ENCODE data around the gene DAP. TPM values are rescaled to one million over a fixed set of nuclear protein-coding genes. Genes with fewer than 3 reads are reported as not detected.

DAP gene
- total RNA-seq, 1 experiment from 2014 or later: 47.7 TPM

GRCh38 chr5:10800852-10801251 lies 39.8 kb upstream of the DAP start:
- Mint-ChIP-seq H3K4me3 (no peak overlapping the region), H3K27me3 (ENCODE audit: low read depth) (no peaks in the 10 kb centered on the region), H3K9me3 (peaks cover 11% of the 10 kb centered on the region), H3K4me1 (peaks cover 7% of the 10 kb centered on the region), H3K27ac (no peak overlapping the region), H3K36me3 (no peaks in the 10 kb centered on the region)
- DNase-seq (ENCODE audit: low spot score): no peak
- TF ChIP-seq ATF6 (CRISPR knock-in tag; IDR thresholded peaks at IDR 0.05): no peak
- TF ChIP-seq OVOL2 (CRISPR knock-in tag; IDR thresholded peaks at IDR 0.05; ENCODE audit: borderline replicate concordance): no peak
- POLR2A ChIA-PET: no interaction called here
- CTCF ChIA-PET: interaction anchor here (1.1 kb wide), 1 partner anchor 25 kb away, joined by 3 read pairs; no protein-coding TSS in a partner anchor
- ATAC-seq: no peak

DNA sequence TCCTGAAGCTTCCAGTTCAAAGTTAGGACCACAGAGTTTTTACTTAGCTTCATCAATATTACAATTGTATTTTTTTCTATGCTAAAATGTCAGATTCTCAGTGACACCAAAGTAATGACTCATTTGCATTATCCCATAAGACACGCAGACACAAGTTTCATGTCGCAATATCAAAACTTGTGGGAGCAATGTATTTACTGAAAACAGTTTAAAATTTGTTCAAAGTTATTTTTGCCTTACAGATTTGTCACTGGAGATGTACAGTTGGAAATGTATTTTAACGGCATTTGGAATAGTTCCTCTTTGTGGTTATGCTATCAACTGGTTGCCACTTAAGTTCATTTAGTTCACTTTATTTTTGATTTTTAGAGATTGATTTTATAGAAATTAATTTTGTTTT lies 36.2 kb upstream of the DAP start:
- Mint-ChIP-seq H3K4me3 (no peak overlapping the region), H3K27ac (no peak overlapping the region), H3K9me3 (peaks cover 1% of the 10 kb centered on the region; the same call in 1 of the 2 replicates), H3K27me3 (ENCODE audit: low read depth) (no peaks in the 10 kb centered on the region), H3K36me3 (no peaks in the 10 kb centered on the region), H3K4me1 (peaks cover 10% of the 10 kb centered on the region)
- ATAC-seq (no peak), DNase-seq (ENCODE audit: low spot score) (no peak)
- ChIA-PET CTCF (no interaction called here), POLR2A (interaction anchor here (0.6 kb wide), 1 partner anchor 325 kb away, joined by 4 read pairs; no protein-coding TSS in a partner anchor)
- TF ChIP-seq, protein P1, sequence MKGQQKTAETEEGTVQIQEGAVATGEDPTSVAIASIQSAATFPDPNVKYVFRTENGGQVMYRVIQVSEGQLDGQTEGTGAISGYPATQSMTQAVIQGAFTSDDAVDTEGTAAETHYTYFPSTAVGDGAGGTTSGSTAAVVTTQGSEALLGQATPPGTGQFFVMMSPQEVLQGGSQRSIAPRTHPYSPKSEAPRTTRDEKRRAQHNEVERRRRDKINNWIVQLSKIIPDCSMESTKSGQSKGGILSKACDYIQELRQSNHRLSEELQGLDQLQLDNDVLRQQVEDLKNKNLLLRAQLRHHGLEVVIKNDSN (CRISPR knock-in tag; IDR thresholded peaks at IDR 0.05): no peak
- TF ChIP-seq CREM (CRISPR knock-in tag; IDR thresholded peaks at IDR 0.05): no peak

- Mint-ChIP-seq H3K4me3 (no peak overlapping the region), H3K27me3 (ENCODE audit: low read depth) (no peaks in the 10 kb centered on the region), H3K36me3 (no peaks in the 10 kb centered on the region), H3K27ac (no peak overlapping the region), H3K4me1 (peaks cover 7% of the 10 kb centered on the region), H3K9me3 (peaks cover 4% of the 10 kb centered on the region; the same call in 1 of the 2 replicates)
- no peak for TF ChIP-seq ZNF671 (CRISPR knock-in tag; IDR thresholded peaks at IDR 0.05)
- no peak for TF ChIP-seq TEAD1 (CRISPR knock-in tag; IDR thresholded peaks at IDR 0.05)
- TF ChIP-seq PRDM15 (CRISPR knock-in tag; IDR thresholded peaks at IDR 0.05): no peak
- TF ChIP-seq CREB1 (CRISPR knock-in tag; IDR thresholded peaks at IDR 0.05): no peak
- no peak for TF ChIP-seq STAT6 (CRISPR knock-in tag; conservative IDR thresholded peaks at IDR 0.05; ENCODE audit: low read depth)
- TF ChIP-seq NR3C1 (CRISPR knock-in tag; conservative IDR thresholded peaks at IDR 0.05; ENCODE audit: low read depth): no peak
- no peak for TF ChIP-seq E2F4 (CRISPR knock-in tag; IDR thresholded peaks at IDR 0.05; ENCODE audit: borderline replicate concordance, low read depth)
- no peak for TF ChIP-seq E2F1 (CRISPR knock-in tag; IDR thresholded peaks at IDR 0.05)
- TF ChIP-seq HMGA2 (CRISPR knock-in tag; IDR thresholded peaks at IDR 0.05): no peak
- TF ChIP-seq GTF2I (CRISPR knock-in tag; conservative IDR thresholded peaks at IDR 0.05): no peak
- no peak for TF ChIP-seq ZNF512 (CRISPR knock-in tag; IDR thresholded peaks at IDR 0.05; ENCODE audit: borderline replicate concordance)
- no peak for ATAC-seq
- POLR2A ChIA-PET: no interaction called here
- CTCF ChIA-PET: interaction anchor here (1.3 kb wide), 1 partner anchor 19 kb away, joined by 3 read pairs; no protein-coding TSS in a partner anchor
- no peak for DNase-seq (ENCODE audit: low spot score)
Measured at GRCh38 chr5:10793785-10794184, 32.8 kb upstream of the DAP start.
